Mesenchymal stem cell (in vitro differentiated cells and primary cell): ENCODE measurements around the gene CD8B.

Experiments
- DNase-seq: peaks from one replicate; pipeline ENCODE4 v3.0.0-alpha.2; 2013
- H2AFZ ChIP-seq: one replicate; pipeline ENCODE4 v1.6.1; 2013; ENCODE audit warnings: low read depth, mild to moderate bottlenecking, control low read depth, inconsistent platforms, low read length, moderate library complexity
- H2AK5ac ChIP-seq: 2 replicates; pipeline ENCODE4 v1.6.1; 2013; ENCODE audit warnings: low read length, moderate library complexity, mild to moderate bottlenecking, inconsistent platforms; ENCODE audit not compliant: severe bottlenecking
- H2BK120ac ChIP-seq: one replicate; pipeline ENCODE4 v1.6.1; 2013; ENCODE audit warnings: low read depth, mild to moderate bottlenecking, inconsistent platforms, low read length, moderate library complexity
- H2BK12ac ChIP-seq, 2 experiments: one replicate each; pipeline ENCODE4 v1.6.1; 2013; ENCODE audit warnings: inconsistent platforms in 2 of 2, low read length in 2 of 2, mild to moderate bottlenecking in 2 of 2, moderate library complexity in 2 of 2, control low read depth in 1 of 2
- H2BK15ac ChIP-seq: one replicate; pipeline ENCODE4 v1.6.1; 2013; ENCODE audit warnings: mild to moderate bottlenecking, low read depth, inconsistent platforms; ENCODE audit not compliant: poor library complexity, severe bottlenecking
- H2BK5ac ChIP-seq: 2 replicates; pipeline ENCODE4 v1.6.1; 2013; ENCODE audit warnings: low read depth, mild to moderate bottlenecking, low read length, control low read depth, inconsistent platforms; ENCODE audit not compliant: poor library complexity, severe bottlenecking
- H3K14ac ChIP-seq, 2 experiments: one replicate each; pipeline ENCODE4 v1.6.1; 2013; ENCODE audit warnings: inconsistent platforms in 2 of 2, low read length in 2 of 2, control low read depth in 1 of 2, mild to moderate bottlenecking in 1 of 2, moderate library complexity in 1 of 2
- H3K18ac ChIP-seq, 2 experiments: one replicate each; pipeline ENCODE4 v1.6.1; 2013; ENCODE audit warnings: inconsistent platforms in 2 of 2, low read length in 2 of 2, control low read depth in 1 of 2, low read depth in 1 of 2, mild to moderate bottlenecking in 1 of 2
- H3K23ac ChIP-seq, 2 experiments: one replicate each; pipeline ENCODE4 v1.6.1; 2013; ENCODE audit warnings: inconsistent platforms in 2 of 2, low read length in 2 of 2, mild to moderate bottlenecking in 2 of 2, moderate library complexity in 2 of 2, control low read depth in 1 of 2
- H3K27ac ChIP-seq: 2 replicates; pipeline ENCODE4 v1.5.1; 2013; ENCODE audit warnings: mild to moderate bottlenecking, moderate library complexity, low read length, control low read depth, inconsistent platforms; ENCODE audit not compliant: poor library complexity, severe bottlenecking
- H3K27me3 ChIP-seq, 2 experiments: 2 replicates each; pipeline versions ENCODE4 v1.6.1 to v1.7.0; 2013; ENCODE audit warnings: low read length in 2 of 2, mild to moderate bottlenecking in 2 of 2, moderate library complexity in 2 of 2, control low read depth in 1 of 2, inconsistent platforms in 1 of 2; ENCODE audit not compliant: control insufficient read depth in 1 of 2, insufficient read depth in 1 of 2
- H3K36me3 ChIP-seq, 2 experiments: 2 replicates each; pipeline versions ENCODE4 v1.6.1 to v1.7.0; 2013; ENCODE audit warnings: low read length in 2 of 2, control low read depth in 1 of 2, inconsistent platforms in 1 of 2, low read depth in 1 of 2, mild to moderate bottlenecking in 1 of 2; ENCODE audit not compliant: insufficient read depth in 2 of 2, control insufficient read depth in 1 of 2
- H3K4ac ChIP-seq, 2 experiments: one replicate each; pipeline ENCODE4 v1.6.1; 2013; ENCODE audit warnings: inconsistent platforms in 2 of 2, low read length in 2 of 2, mild to moderate bottlenecking in 2 of 2, moderate library complexity in 2 of 2, control low read depth in 1 of 2, low read depth in 1 of 2
- H3K4me1 ChIP-seq: 2 replicates; pipeline ENCODE4 v1.6.1; 2013; ENCODE audit warnings: low read depth, low read length, control low read depth; ENCODE audit not compliant: control insufficient read depth, insufficient read depth
- H3K4me2 ChIP-seq: 2 replicates; pipeline ENCODE4 v1.6.1; 2013; ENCODE audit warnings: low read length, mild to moderate bottlenecking, inconsistent platforms; ENCODE audit not compliant: poor library complexity, severe bottlenecking
- H3K4me3 ChIP-seq, 2 experiments: 2 replicates each; pipeline versions ENCODE4 v1.5.1 to v1.7.0; 2013; ENCODE audit warnings: low read length in 2 of 2, mild to moderate bottlenecking in 2 of 2, control low read depth in 1 of 2, low read depth in 1 of 2; ENCODE audit not compliant: insufficient read depth in 1 of 2
- H3K79me1 ChIP-seq: replicated peaks from 2 replicates; pipeline ENCODE4 v1.6.1; 2013; ENCODE audit warnings: mild to moderate bottlenecking, control low read depth, low read length, inconsistent platforms; ENCODE audit not compliant: poor library complexity, severe bottlenecking
- H3K9ac ChIP-seq: 2 replicates; pipeline ENCODE4 v1.7.0; 2013; ENCODE audit warnings: mild to moderate bottlenecking, low read length, moderate library complexity
- H3K9me3 ChIP-seq: 2 replicates; pipeline ENCODE4 v1.7.0; 2013; ENCODE audit warnings: mild to moderate bottlenecking, low read length; ENCODE audit not compliant: control insufficient read depth
- H4K8ac ChIP-seq: one replicate; pipeline ENCODE4 v1.6.1; 2013; ENCODE audit warnings: inconsistent platforms, mild to moderate bottlenecking, low read length, moderate library complexity
- H4K91ac ChIP-seq: one replicate; pipeline ENCODE4 v1.6.1; 2013; ENCODE audit warnings: mild to moderate bottlenecking, low read length, inconsistent platforms
- WGBS: methylation state at CpG from one replicate; pipeline ENCODE4 v1.1.7; 2013; ENCODE audit warnings: mixed read lengths; 5-methylcytosine and 5-hydroxymethylcytosine counted together

CD8B gene

DNA sequence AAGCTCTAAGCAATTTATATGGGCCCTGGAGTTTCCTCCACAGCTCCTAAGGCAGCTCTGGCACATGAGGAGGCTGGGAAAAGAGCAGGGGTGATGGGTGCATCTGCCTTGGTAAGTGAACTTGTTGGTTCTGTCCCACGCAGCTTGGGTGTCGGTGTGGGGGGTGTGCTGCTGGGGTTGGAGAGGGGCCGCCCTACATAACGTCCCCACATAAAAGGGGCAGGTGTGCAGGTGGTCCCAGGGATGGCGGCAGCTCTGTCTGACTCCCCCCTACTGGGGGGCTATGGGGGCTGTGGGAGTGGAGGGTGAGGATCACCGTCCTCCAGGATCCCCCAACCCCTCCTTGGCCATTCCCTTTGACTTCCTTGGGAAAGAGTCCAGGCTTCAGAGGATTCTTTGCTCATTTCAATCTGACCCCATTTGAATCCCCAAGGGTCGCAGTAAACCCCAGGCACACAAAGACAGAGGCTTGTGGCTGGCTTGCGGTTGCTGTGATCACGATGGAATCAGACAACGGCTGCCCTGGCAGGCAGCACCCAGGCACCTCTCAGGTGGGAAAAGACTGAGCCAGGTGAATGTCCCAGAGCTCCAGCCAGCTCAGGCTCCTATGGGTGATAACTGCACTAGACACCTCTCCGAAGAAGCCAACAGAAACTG lies 36.5 kb downstream of the CD8B start:
- no peak overlapping the region for H4K8ac ChIP-seq
- H3K23ac ChIP-seq, result no peak overlapping the region

DNA sequence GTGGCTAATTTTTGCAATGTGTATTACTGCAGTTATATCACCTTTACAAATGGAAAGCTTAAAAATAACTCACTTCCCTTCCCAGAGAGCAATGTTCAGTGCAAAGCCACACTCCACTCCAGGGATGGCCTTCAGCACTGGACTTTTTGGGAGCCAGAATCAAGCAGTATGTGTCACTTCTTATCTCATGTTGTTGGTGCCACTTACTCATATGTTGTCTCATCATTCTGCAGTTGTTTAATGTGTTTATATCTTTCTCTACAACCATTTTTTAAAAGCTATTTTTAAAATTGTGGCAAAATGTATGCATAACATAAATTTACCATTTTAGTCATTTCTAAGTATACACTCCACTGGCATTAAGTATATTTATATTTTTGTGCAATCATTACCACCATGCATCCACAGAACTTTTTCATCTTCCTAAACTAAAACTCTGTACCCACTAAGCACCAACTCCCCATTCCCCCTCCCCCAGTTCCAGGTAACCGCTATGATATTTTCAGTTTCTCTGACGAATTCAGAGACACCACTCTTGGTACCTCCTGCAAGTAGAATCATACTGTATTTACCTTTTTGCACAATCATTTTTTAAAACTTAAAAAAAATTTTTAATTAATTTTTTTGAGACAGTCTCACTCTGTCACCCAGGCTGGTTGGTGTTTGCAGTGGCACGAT lies 38.9 kb downstream of the CD8B start:
- DNase-seq, result no peak
- Histone ChIP-seq H3K27ac (no peak overlapping the region), H3K4me3 (no peak overlapping the region), H3K4me1 (no peaks in the 10 kb centered on the region), H4K8ac (no peak overlapping the region), H3K4me2 (no peak overlapping the region), H3K14ac (no peak overlapping the region), H3K27me3 (peaks cover 4 to 28% of the 10 kb centered on the region in 2 experiments), H2AFZ (no peak overlapping the region), H3K36me3 (no peaks in the 10 kb centered on the region), H2BK120ac (no peak overlapping the region), H3K18ac (no peak overlapping the region), H4K91ac (no peak overlapping the region), H2BK15ac (no peak overlapping the region), H3K23ac (no peak overlapping the region), H2BK12ac (no peak overlapping the region), H3K79me1 (no peaks in the 10 kb centered on the region), H2AK5ac (no peak overlapping the region), H2BK5ac (no peak overlapping the region), H3K9ac (no peak overlapping the region), H3K4ac (no peak overlapping the region), H3K9me3 (peaks cover 21% of the 10 kb centered on the region)
- WGBS, result 82% methylated on average over 3 of the region's 3 CpGs

More for the DNA sequence above, 36.5 kb downstream of the CD8B start:
- Histone ChIP-seq H3K18ac (no peak overlapping the region), H2BK120ac (no peak overlapping the region), H3K4ac (no peak overlapping the region), H3K27ac (no peak overlapping the region), H3K36me3 (no peaks in the 10 kb centered on the region), H4K91ac (no peak overlapping the region), H3K4me2 (no peak overlapping the region), H3K9ac (no peak overlapping the region), H2BK15ac (no peak overlapping the region), H2AFZ (no peak overlapping the region), H2BK5ac (no peak overlapping the region), H2BK12ac (no peak overlapping the region), H3K4me1 (no peaks in the 10 kb centered on the region), H2AK5ac (no peak overlapping the region), H3K79me1 (no peaks in the 10 kb centered on the region), H3K4me3 (no peak overlapping the region), H3K27me3 (peaks cover 0 to 17% of the 10 kb centered on the region in 2 experiments), H3K14ac (no peak overlapping the region), H3K9me3 (peaks cover 17% of the 10 kb centered on the region)
- 83% methylated on average over 8 of the region's 11 CpGs for WGBS
- DNase-seq, result no peak

DNA sequence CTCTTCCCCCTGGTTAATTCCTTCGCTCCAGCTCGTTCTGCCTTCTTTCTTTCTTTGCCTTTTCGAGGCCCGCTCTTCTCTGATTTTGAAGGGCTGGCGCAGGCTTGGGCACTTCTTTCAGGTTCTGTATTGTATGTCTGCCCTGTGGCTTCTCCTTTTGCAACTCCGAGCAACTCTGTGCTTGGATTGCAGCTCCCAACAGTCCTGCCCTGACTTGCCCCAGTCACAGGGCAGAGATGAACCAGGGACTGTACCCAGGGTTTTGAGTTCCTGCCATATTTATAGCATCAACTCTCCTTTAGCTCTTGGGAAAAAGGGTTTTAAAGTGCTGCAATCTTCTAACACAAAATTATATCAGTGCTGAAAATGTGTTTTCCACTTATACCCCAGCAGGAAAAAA lies 39.8 kb downstream of the CD8B start:
- WGBS, result 83% methylated on average over 6 of the region's 6 CpGs
- Histone ChIP-seq H2BK5ac (no peak overlapping the region), H3K4me2 (no peak overlapping the region), H3K14ac (no peak overlapping the region), H3K27ac (no peak overlapping the region), H3K4ac (no peak overlapping the region), H2AK5ac (no peak overlapping the region), H3K4me1 (no peaks in the 10 kb centered on the region), H3K9ac (no peak overlapping the region), H3K23ac (no peak overlapping the region), H4K91ac (no peak overlapping the region), H3K9me3 (peaks cover 21% of the 10 kb centered on the region), H2AFZ (no peak overlapping the region), H2BK15ac (no peak overlapping the region), H2BK12ac (no peak overlapping the region), H3K36me3 (no peaks in the 10 kb centered on the region), H3K79me1 (no peaks in the 10 kb centered on the region), H3K4me3 (no peak overlapping the region), H4K8ac (no peak overlapping the region), H2BK120ac (no peak overlapping the region), H3K27me3 (peaks cover 4 to 28% of the 10 kb centered on the region in 2 experiments), H3K18ac (no peak overlapping the region)
- DNase-seq, result no peak

DNA sequence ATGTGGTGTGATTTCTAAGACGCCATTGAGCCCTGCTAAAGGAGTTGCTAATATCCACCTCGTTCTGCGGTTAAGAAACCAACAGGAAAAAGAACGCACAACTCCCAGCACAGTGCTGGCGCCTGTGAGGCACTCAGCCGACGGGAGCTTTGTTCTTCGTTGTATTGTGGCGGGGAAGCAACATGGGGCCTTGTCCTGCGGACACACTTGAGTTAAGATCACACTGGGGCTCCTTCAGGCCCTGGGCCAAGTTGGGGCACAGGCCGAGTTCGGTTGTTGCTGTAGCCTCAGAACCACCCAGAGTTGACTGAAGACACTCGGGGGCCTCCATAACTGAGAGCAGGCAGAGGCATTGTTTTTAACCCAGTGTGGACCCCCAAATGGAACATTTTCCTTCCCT lies 40.4 kb downstream of the CD8B start:
- no peak overlapping the region for H3K27ac ChIP-seq
- H4K91ac ChIP-seq, result no peak overlapping the region
- no peak overlapping the region for H3K4ac ChIP-seq
- peaks cover 21% of the 10 kb centered on the region for H3K9me3 ChIP-seq
- H2AK5ac ChIP-seq, result no peak overlapping the region
- no peak overlapping the region for H3K4me2 ChIP-seq
- no peak overlapping the region for H2AFZ ChIP-seq
- H3K4me1 ChIP-seq, result no peaks in the 10 kb centered on the region
- no peak overlapping the region for H2BK5ac ChIP-seq
- no peak overlapping the region for H3K4me3 ChIP-seq
- no peak for DNase-seq
- H3K9ac ChIP-seq, result no peak overlapping the region
- H2BK15ac ChIP-seq, result no peak overlapping the region
- no peak overlapping the region for H2BK12ac ChIP-seq
- H3K27me3 ChIP-seq, result peaks cover 4 to 26% of the 10 kb centered on the region in 2 experiments
- no peak overlapping the region for H4K8ac ChIP-seq
- WGBS, result 91% methylated on average over 13 of the region's 13 CpGs
- H3K18ac ChIP-seq, result no peak overlapping the region
- H2BK120ac ChIP-seq, result no peak overlapping the region
- H3K23ac ChIP-seq, result no peak overlapping the region
- H3K79me1 ChIP-seq, result no peaks in the 10 kb centered on the region
- no peak overlapping the region for H3K14ac ChIP-seq
- no peaks in the 10 kb centered on the region for H3K36me3 ChIP-seq
